ENCODE results near the gene PGM3.

DNA sequence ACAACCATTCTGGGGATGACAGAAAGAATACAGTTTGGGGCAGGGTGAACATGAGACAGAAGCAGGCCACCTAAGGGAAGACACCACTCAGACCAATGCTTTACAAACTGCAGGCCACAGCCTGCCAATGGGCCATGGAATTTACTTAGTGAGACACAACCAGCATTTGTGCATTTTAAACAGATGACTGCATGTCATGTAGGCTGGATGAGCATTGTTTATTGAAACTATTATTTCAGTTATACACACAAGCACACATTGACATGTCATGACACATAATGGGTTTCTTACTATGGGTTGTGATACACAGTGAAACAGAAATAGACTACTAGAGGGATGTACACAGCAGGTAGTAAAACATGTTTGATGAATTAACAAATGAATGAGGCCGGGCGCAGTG, 8.0 kb downstream of the PGM3 start:
- TF ChIP-seq EZH2 (IDR thresholded peaks at IDR 0.05; ENCODE audit: insufficient read depth, poor library complexity, severe bottlenecking) (no peak), EZH2phosphoT487 (IDR thresholded peaks at IDR 0.05; ENCODE audit: insufficient read depth, low read depth) (no peak)
